ENCODE data around the gene PARD6B. TPM values are rescaled to one million over a fixed set of nuclear protein-coding genes. Genes with fewer than 3 reads are reported as not detected.
A peak's percentile ranks its signal among the peaks of the same experiment; 100 is the strongest.

PARD6B gene
- total and polyA plus RNA-seq, 2 of the 4 experiments (the other 2 are of a cell fraction) = 0.17 to 0.90 TPM

- intact Hi-C loops (cut with micrococcal nuclease) = loop anchor here (5.0 kb wide), 1 partner anchor 62 kb away; no protein-coding TSS in a partner anchor
- Histone ChIP-seq H2BK20ac (ENCODE audit: low read depth, low read length) (no peak overlapping the region; the same call in 1 of the 2 replicates), H3K79me1 (ENCODE audit: low read depth in 1 of 2, low read length in 2 of 2) (0 out of 4 replicates have a peak, but pooled peaks cover 0 to 3% of the 10 kb centered on the region in 2 experiments), H3K4me1 (ENCODE audit: control insufficient read depth, insufficient read depth, low read length) (peaks cover 14% of the 10 kb centered on the region), H4K20me1 (ENCODE audit: insufficient read depth, low read length) (no peaks in the 10 kb centered on the region), H3K9me3 (ENCODE audit: control insufficient read depth, insufficient read depth, low read length) (no peaks in the 10 kb centered on the region), H3K23ac (ENCODE audit: low read depth, low read length) (no peak overlapping the region), H3K4ac (ENCODE audit: low read depth, low read length) (no peak overlapping the region; the same call in 1 of the 2 replicates), H3K9me1 (ENCODE audit: insufficient read depth, low read length) (peaks cover 6% of the 10 kb centered on the region), H2AK5ac (ENCODE audit: low read depth, low read length) (peak overlapping the region; percentile 35; the same call in 1 of the 2 replicates), H2BK5ac (ENCODE audit: low read depth, low read length, poor library complexity, severe bottlenecking) (no peak overlapping the region), H2BK15ac (ENCODE audit: low read depth, low read length) (no peak overlapping the region), H4K5ac (ENCODE audit: low read depth, low read length) (0 out of 2 replicates have a peak overlapping the region, but pooled peaks have one; percentile 14), H3K9ac (ENCODE audit: low read depth, low read length) (no peak overlapping the region), H3K27ac (ENCODE audit: insufficient read depth, low read length) (no peak overlapping the region), H3K18ac (ENCODE audit: low read depth, low read length) (no peak overlapping the region), H2AFZ (replicated peaks; ENCODE audit: low read length, poor library complexity) (no peak overlapping the region), H3K27me3 (ENCODE audit: control insufficient read depth, insufficient read depth, low read length) (no peaks in the 10 kb centered on the region), H2AK9ac (replicated peaks; ENCODE audit: low read depth, low read length, poor library complexity) (no peak overlapping the region), H4K91ac (ENCODE audit: insufficient read depth, low read depth, low read length) (no peak overlapping the region), H3K4me2 (ENCODE audit: low read depth, low read length) (no peak overlapping the region), H3K56ac (ENCODE audit: extremely low read depth, insufficient read depth, low read length) (no peak overlapping the region), H2BK120ac (ENCODE audit: low read depth, low read length) (no peak overlapping the region), H3K14ac (replicated peaks; ENCODE audit: low read depth, low read length) (0 out of 2 replicates have a peak overlapping the region, but pooled peaks have one; percentile 37), H3K36me3 (ENCODE audit: control insufficient read depth, insufficient read depth, low read length) (no peaks in the 10 kb centered on the region), H4K8ac (ENCODE audit: low read depth in 2 of 2, low read length in 2 of 2) (no peak overlapping the region; a peak in 1 of 4 replicates), H3K4me3 (ENCODE audit: insufficient read depth, low read depth, low read length) (no peak overlapping the region)
- no TSS peak for BruUV-seq (replicated peaks)
- dilution Hi-C loops (cut with HindIII; ENCODE audit: low sequenced_read_pairs, unreplicated experiment) = no loop called here
- DNase-seq (no peak), ATAC-seq (ENCODE audit: low read depth) (no peak)
- POLR2A ChIA-PET (ENCODE audit: unreplicated experiment) = no interaction called here
- CTCF ChIA-PET = no interaction called here
- WGBS, 2 experiments (ENCODE audit: extremely low coverage in 2 of 2, insufficient read length in 1 of 2) = 100% methylated on average over 1 of the region's 8 CpGs; no CpG with 5 or more reads in 1 of the 2 experiments
- in situ Hi-C loops (cut with MboI; ENCODE audit: low sequenced_read_pairs) = no loop called here
- TF ChIP-seq MAZ (IDR thresholded peaks at IDR 0.05; ENCODE audit: borderline replicate concordance, low read depth, low read length) (no peak), MAFK (IDR thresholded peaks at IDR 0.05; ENCODE audit: low read depth, low read length) (no peak), RCOR1 (IDR thresholded peaks at IDR 0.05; ENCODE audit: insufficient replicate concordance, low read length) (no peak), POLR2A (IDR thresholded peaks at IDR 0.05; ENCODE audit: low read depth, low read length) (no peak), FOS (IDR thresholded peaks at IDR 0.05; ENCODE audit: low read depth, low read length) (no peak), CHD1 (IDR thresholded peaks at IDR 0.05; ENCODE audit: low read depth, low read length) (no peak), NFE2L2 (IDR thresholded peaks at IDR 0.05; ENCODE audit: low read depth, low read length) (no peak), RFX5 (IDR thresholded peaks at IDR 0.05; ENCODE audit: low read depth, low read length) (no peak), SMC3 (IDR thresholded peaks at IDR 0.05; ENCODE audit: low read depth, low read length) (no peak)
- TF ChIP-seq, protein P1, sequence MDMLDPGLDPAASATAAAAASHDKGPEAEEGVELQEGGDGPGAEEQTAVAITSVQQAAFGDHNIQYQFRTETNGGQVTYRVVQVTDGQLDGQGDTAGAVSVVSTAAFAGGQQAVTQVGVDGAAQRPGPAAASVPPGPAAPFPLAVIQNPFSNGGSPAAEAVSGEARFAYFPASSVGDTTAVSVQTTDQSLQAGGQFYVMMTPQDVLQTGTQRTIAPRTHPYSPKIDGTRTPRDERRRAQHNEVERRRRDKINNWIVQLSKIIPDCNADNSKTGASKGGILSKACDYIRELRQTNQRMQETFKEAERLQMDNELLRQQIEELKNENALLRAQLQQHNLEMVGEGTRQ (IDR thresholded peaks at IDR 0.05; ENCODE audit: low read depth, low read length) = no peak
Measured at GRCh38 chr20:50708845-50709635, 22.3 kb upstream of the PARD6B start.
